ENCODE results near the gene SEC11A.
"Not testable (repeated sequence)": the region's sequence is repeated elsewhere in the genome, so short reads cannot be mapped to it uniquely, and the experiment has no call there.

SEC11A gene

GRCh38 chr15:84740691-84741090 is 24.8 kb upstream of the SEC11A start:
- TF ChIP-seq CTCF (IDR thresholded peaks at IDR 0.05; ENCODE audit: low read depth, low read length, missing control alignments): no peak

DNA sequence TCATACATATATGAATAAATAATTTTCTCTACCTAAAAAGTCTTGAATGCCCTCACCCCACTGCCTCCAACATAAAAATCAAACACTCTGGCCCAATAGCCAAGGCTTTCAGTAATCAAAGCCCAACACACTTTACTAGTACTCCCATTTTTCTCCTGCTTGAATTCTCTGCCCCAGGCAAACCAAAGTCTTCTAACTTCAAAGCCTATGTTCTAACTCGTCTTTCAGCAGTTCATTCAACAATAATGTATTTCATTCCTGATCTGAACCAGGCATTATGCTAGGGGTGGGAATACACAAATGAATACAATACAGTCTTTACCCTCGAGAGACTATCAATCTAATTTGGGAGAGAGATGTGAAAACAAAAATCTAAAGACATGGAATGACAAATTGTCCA is 21.1 kb upstream of the SEC11A start:
- H3K4me3 ChIP-seq (ENCODE audit: low read depth, low read length): no peak overlapping the region
- no peak for DNase-seq (ENCODE audit: low read depth)
- in situ Hi-C loops (cut with HindIII; ENCODE audit: low sequenced_read_pairs): no loop called here
- TF ChIP-seq CTCF (IDR thresholded peaks at IDR 0.05; ENCODE audit: low read depth, low read length, missing control alignments): no peak

More at GRCh38 chr15:84740691-84741090, 24.8 kb upstream of the SEC11A start:
- in situ Hi-C loops (cut with HindIII; ENCODE audit: low sequenced_read_pairs): no loop called here
- no peak for DNase-seq (ENCODE audit: low read depth)
- H3K4me3 ChIP-seq (ENCODE audit: low read depth, low read length): no peak overlapping the region

DNA sequence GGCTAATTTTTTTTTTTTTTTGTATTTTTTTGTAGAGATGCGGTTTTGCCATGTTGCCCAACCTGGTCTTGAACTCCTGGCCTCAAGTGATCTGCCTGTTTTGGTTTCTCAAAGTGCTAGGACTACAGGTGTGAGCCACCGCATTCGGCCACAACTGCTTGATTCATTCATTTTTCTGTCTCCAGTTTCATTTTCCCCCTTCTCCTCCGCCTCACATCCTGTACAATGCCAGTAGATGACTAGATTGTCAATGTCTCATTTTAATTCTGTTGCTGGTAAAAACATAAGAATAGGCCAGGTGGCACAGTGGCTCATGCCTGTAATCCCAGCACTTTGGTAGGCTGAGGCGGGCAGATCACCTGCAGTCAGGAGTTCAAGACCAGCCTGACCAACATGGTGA is 20.4 kb upstream of the SEC11A start:
- no peak for TF ChIP-seq CTCF (IDR thresholded peaks at IDR 0.05; ENCODE audit: low read depth, low read length, missing control alignments)
- in situ Hi-C loops (cut with HindIII; ENCODE audit: low sequenced_read_pairs): no loop called here
- no peak for DNase-seq (ENCODE audit: low read depth)
- no peak overlapping the region for H3K4me3 ChIP-seq (ENCODE audit: low read depth, low read length)

DNA sequence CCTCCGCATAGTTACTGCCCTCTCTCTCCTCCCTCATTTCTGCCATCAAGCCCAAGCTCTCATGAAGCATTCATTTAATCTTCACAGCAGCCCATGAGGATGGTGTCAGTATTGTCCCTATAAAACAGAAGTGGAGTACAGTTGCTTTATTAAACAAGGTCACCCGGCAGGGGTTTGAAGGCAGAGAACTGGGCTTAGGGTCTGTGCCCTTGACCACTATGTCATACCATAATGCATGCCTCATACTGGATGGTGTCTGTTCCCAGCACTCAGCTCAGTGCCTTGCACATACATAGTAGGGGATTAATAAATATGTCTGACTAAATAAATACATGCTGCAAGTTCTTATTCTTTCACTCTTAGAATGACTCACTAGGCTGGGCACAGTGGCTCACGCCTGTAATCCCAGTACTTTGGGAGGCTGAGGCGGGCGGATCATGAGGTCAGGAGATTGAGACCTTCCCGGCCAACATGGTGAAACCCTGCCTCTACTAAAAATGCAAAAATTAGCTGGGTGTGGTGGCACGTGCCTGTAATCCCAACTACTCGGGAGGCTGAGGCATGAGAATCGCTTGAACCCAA is 19.6 kb upstream of the SEC11A start:
- DNase-seq (ENCODE audit: low read depth); H3K4me3 ChIP-seq (ENCODE audit: low read depth, low read length); in situ Hi-C loops (cut with HindIII; ENCODE audit: low sequenced_read_pairs): not testable (repeated sequence)

- no peak overlapping the region for H3K4me3 ChIP-seq (ENCODE audit: low read depth, low read length)
- no peak for TF ChIP-seq CTCF (IDR thresholded peaks at IDR 0.05; ENCODE audit: low read depth, low read length, missing control alignments)
- no peak for DNase-seq (ENCODE audit: low read depth)
- in situ Hi-C loops (cut with HindIII; ENCODE audit: low sequenced_read_pairs): no loop called here
These were observed 19.0 kb upstream of the SEC11A start for GRCh38 chr15:84734794-84735479.

- no peak for TF ChIP-seq CTCF (IDR thresholded peaks at IDR 0.05; ENCODE audit: low read depth, low read length, missing control alignments)
- in situ Hi-C loops (cut with HindIII; ENCODE audit: low sequenced_read_pairs): no loop called here
- H3K4me3 ChIP-seq (ENCODE audit: low read depth, low read length): no peak overlapping the region
- peak; percentile 98 for DNase-seq (ENCODE audit: low read depth)
These were observed 15.8 kb upstream of the SEC11A start for GRCh38 chr15:84731774-84732173.

DNA sequence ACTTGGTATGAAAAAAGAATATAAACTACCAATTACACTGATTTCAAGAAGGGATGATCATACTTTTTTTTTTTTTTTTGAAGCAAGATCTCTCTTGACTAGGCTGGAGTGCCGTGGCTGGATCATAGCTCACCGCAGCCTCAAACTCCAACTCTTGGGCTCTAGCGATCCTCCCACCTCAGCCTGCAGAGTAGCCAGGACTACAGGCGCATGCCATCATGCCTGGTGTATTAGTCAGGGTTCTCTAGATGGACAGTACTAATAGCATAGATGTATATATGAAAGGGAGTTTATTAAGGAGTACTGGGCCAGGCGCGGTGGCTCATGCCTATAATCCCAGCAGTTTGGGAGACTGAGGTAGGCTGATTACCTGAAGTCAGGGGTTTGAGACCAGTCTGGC is 11.5 kb upstream of the SEC11A start:
- H3K4me3 ChIP-seq (ENCODE audit: low read depth, low read length): no peak overlapping the region
- in situ Hi-C loops (cut with HindIII; ENCODE audit: low sequenced_read_pairs): no loop called here
- TF ChIP-seq CTCF (IDR thresholded peaks at IDR 0.05; ENCODE audit: low read depth, low read length, missing control alignments): no peak
- no peak for DNase-seq (ENCODE audit: low read depth)
